Measurements from ENCODE around the gene RPS6KA1.
A peak's percentile ranks its signal among the peaks of the same experiment; 100 is the strongest.

The RPS6KA1 gene

GRCh38 chr1:26530410-26530894 is 891 bp downstream of the RPS6KA1 start:
- peak overlapping the region; percentile 67 for H3K4me2 ChIP-seq (ENCODE audit: low read length)
- TF ChIP-seq EZH2 (IDR thresholded peaks at IDR 0.05; ENCODE audit: borderline replicate concordance, low read length), result no peak
- TF ChIP-seq, protein P1, sequence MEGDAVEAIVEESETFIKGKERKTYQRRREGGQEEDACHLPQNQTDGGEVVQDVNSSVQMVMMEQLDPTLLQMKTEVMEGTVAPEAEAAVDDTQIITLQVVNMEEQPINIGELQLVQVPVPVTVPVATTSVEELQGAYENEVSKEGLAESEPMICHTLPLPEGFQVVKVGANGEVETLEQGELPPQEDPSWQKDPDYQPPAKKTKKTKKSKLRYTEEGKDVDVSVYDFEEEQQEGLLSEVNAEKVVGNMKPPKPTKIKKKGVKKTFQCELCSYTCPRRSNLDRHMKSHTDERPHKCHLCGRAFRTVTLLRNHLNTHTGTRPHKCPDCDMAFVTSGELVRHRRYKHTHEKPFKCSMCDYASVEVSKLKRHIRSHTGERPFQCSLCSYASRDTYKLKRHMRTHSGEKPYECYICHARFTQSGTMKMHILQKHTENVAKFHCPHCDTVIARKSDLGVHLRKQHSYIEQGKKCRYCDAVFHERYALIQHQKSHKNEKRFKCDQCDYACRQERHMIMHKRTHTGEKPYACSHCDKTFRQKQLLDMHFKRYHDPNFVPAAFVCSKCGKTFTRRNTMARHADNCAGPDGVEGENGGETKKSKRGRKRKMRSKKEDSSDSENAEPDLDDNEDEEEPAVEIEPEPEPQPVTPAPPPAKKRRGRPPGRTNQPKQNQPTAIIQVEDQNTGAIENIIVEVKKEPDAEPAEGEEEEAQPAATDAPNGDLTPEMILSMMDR (IDR thresholded peaks at IDR 0.05; ENCODE audit: low read length), result no peak
- H3F3A ChIP-seq (ENCODE audit: insufficient read depth, low read length), result no peaks in the 10 kb centered on the region
- peak overlapping the region; percentile 60 for H3K4me3 ChIP-seq (ENCODE audit: low read depth, low read length, poor library complexity, severe bottlenecking)
- H4K20me1 ChIP-seq (ENCODE audit: insufficient read depth, low read length), result no peaks in the 10 kb centered on the region
- no peaks in the 10 kb centered on the region for H3K79me2 ChIP-seq (ENCODE audit: insufficient read depth, low read length)
- no peaks in the 10 kb centered on the region for H3K9me2 ChIP-seq (ENCODE audit: low read depth, low read length)
- no peaks in the 10 kb centered on the region for H3K27me3 ChIP-seq (ENCODE audit: insufficient read depth, low read length)
- H2AFZ ChIP-seq (ENCODE audit: low read length), result no peak overlapping the region
- H3K9ac ChIP-seq (ENCODE audit: low read length), result peak overlapping the region; percentile 72
- H3K36me3 ChIP-seq (ENCODE audit: insufficient read depth, low read length), result no peaks in the 10 kb centered on the region
- H3K4me1 ChIP-seq (ENCODE audit: insufficient read depth, low read length, severe bottlenecking), result peaks cover 35% of the 10 kb centered on the region
- H3K27ac ChIP-seq (ENCODE audit: low read depth, low read length, poor library complexity, severe bottlenecking), result peak overlapping the region; percentile 45
- no peaks in the 10 kb centered on the region for H3K9me3 ChIP-seq (ENCODE audit: low read length)

DNA sequence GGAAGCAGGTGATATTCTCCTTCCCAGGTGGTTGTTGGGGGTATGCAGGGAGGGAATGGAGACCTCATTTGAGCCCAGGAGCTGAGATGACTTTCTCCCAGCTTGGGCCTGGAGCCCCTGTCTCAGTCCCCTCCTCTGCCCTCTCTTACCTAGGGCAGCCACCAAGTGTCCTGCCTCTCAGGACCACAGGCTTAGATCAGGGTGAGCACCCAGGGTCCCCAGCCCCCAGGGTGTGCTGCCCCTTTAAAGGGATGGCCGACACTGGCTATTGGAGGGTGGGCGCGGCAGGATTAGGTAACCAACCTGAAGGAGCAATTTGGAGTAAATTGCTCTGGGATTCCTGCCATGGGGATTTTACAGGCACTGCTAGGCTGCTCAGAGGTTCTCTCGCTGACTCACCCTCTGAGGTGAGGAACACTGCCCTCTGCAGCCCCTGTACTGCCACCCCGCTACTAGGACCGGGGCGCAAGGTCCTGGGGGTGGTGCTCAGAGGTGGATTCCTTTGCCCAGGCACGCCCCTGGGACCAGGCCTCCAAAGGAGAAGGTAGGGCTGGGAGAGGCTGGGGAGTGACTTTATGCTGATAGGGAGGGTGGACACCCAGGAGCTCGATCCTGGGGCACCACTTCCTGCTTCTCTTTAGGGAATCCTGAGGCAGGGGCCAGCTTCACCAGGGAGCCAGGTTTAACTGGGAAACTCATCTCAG is 1.5 kb downstream of the RPS6KA1 start:
- H3K9me2 ChIP-seq (ENCODE audit: low read depth, low read length), result no peaks in the 10 kb centered on the region
- H3K9me3 ChIP-seq (ENCODE audit: low read length), result no peaks in the 10 kb centered on the region
- no peaks in the 10 kb centered on the region for H3K79me2 ChIP-seq (ENCODE audit: insufficient read depth, low read length)
- no peaks in the 10 kb centered on the region for H3K36me3 ChIP-seq (ENCODE audit: insufficient read depth, low read length)
- H4K20me1 ChIP-seq (ENCODE audit: insufficient read depth, low read length), result no peaks in the 10 kb centered on the region
- H3K4me1 ChIP-seq (ENCODE audit: insufficient read depth, low read length, severe bottlenecking), result peaks cover 35% of the 10 kb centered on the region
- peak overlapping the region; percentile 67 for H3K4me2 ChIP-seq (ENCODE audit: low read length)
- no peak for TF ChIP-seq EZH2 (IDR thresholded peaks at IDR 0.05; ENCODE audit: borderline replicate concordance, low read length)
- TF ChIP-seq, protein P1 (IDR thresholded peaks at IDR 0.05; ENCODE audit: low read length), result peak; percentile 42; the same call in 1 of the 2 replicates
- H2AFZ ChIP-seq (ENCODE audit: low read length), result no peak overlapping the region
- no peaks in the 10 kb centered on the region for H3F3A ChIP-seq (ENCODE audit: insufficient read depth, low read length)
- H3K27ac ChIP-seq (ENCODE audit: low read depth, low read length, poor library complexity, severe bottlenecking), result peak overlapping the region; percentile 45
- no peaks in the 10 kb centered on the region for H3K27me3 ChIP-seq (ENCODE audit: insufficient read depth, low read length)
- H3K9ac ChIP-seq (ENCODE audit: low read length), result peak overlapping the region; percentile 72; the same call in 1 of the 2 replicates
- peak overlapping the region; percentile 60 for H3K4me3 ChIP-seq (ENCODE audit: low read depth, low read length, poor library complexity, severe bottlenecking)

- no peak overlapping the region for H2AFZ ChIP-seq (ENCODE audit: low read length)
- no peak overlapping the region; the same call in 1 of the 2 replicates for H3K9ac ChIP-seq (ENCODE audit: low read length)
- H3K36me3 ChIP-seq (ENCODE audit: insufficient read depth, low read length), result no peaks in the 10 kb centered on the region
- TF ChIP-seq, protein P1 (IDR thresholded peaks at IDR 0.05; ENCODE audit: low read length), result no peak
- TF ChIP-seq EZH2 (IDR thresholded peaks at IDR 0.05; ENCODE audit: borderline replicate concordance, low read length), result no peak
- no peak overlapping the region for H3K4me3 ChIP-seq (ENCODE audit: low read depth, low read length, poor library complexity, severe bottlenecking)
- no peaks in the 10 kb centered on the region for H3K9me3 ChIP-seq (ENCODE audit: low read length)
- no peaks in the 10 kb centered on the region for H3F3A ChIP-seq (ENCODE audit: insufficient read depth, low read length)
- no peaks in the 10 kb centered on the region for H3K79me2 ChIP-seq (ENCODE audit: insufficient read depth, low read length)
- peaks cover 35% of the 10 kb centered on the region for H3K4me1 ChIP-seq (ENCODE audit: insufficient read depth, low read length, severe bottlenecking)
- H4K20me1 ChIP-seq (ENCODE audit: insufficient read depth, low read length), result no peaks in the 10 kb centered on the region
- H3K9me2 ChIP-seq (ENCODE audit: low read depth, low read length), result no peaks in the 10 kb centered on the region
- peak overlapping the region; percentile 67; the same call in 1 of the 2 replicates for H3K4me2 ChIP-seq (ENCODE audit: low read length)
- peak overlapping the region; percentile 45 for H3K27ac ChIP-seq (ENCODE audit: low read depth, low read length, poor library complexity, severe bottlenecking)
- no peaks in the 10 kb centered on the region for H3K27me3 ChIP-seq (ENCODE audit: insufficient read depth, low read length)
Measured at GRCh38 chr1:26531651-26532131, 2.1 kb downstream of the RPS6KA1 start.

All from OCI-LY1 (cell line).